ENCODE results near the gene DPY19L3. TPM values are rescaled to one million over a fixed set of nuclear protein-coding genes. Genes with fewer than 3 reads are reported as not detected.
A peak's percentile ranks its signal among the peaks of the same experiment; 100 is the strongest.
"Not testable (repeated sequence)": the region's sequence is repeated elsewhere in the genome, so short reads cannot be mapped to it uniquely, and the experiment has no call there.

The DPY19L3 gene
- total RNA-seq, 2 experiments from 2014 or later, result 15.7 to 17.5 TPM

GRCh38 chr19:32437096-32437495 is 31.5 kb downstream of the DPY19L3 start:
- no peaks in the 10 kb centered on the region for H3K9me3 Mint-ChIP-seq
- H3K36me3 Mint-ChIP-seq, result no peaks in the 10 kb centered on the region
- no peaks in the 10 kb centered on the region for H3K27me3 Mint-ChIP-seq
- POLR2A ChIA-PET, result no interaction called here
- H3K4me3 Mint-ChIP-seq, result no peak overlapping the region
- no peak for DNase-seq
- no peaks in the 10 kb centered on the region for H3K4me1 Mint-ChIP-seq
- no peak overlapping the region for H3K27ac Mint-ChIP-seq
- ATAC-seq (ENCODE audit: low read depth), result no peak

- DNase-seq, result no peak
- Mint-ChIP-seq H3K4me3 (no peak overlapping the region), H3K4me1 (no peaks in the 10 kb centered on the region), H3K36me3 (peaks cover 2% of the 10 kb centered on the region), H3K9me3 (no peaks in the 10 kb centered on the region), H3K27ac (no peak overlapping the region), H3K27me3 (no peaks in the 10 kb centered on the region)
- POLR2A ChIA-PET, result no interaction called here
- no peak for ATAC-seq (ENCODE audit: low read depth)
Observed at GRCh38 chr19:32438751-32439150, 33.2 kb downstream of the DPY19L3 start.

- ATAC-seq (ENCODE audit: low read depth), result no peak
- Mint-ChIP-seq H3K4me3 (no peak overlapping the region), H3K9me3 (no peaks in the 10 kb centered on the region), H3K4me1 (no peaks in the 10 kb centered on the region), H3K27me3 (no peaks in the 10 kb centered on the region), H3K36me3 (peaks cover 6% of the 10 kb centered on the region), H3K27ac (no peak overlapping the region)
- POLR2A ChIA-PET, result no interaction called here
- DNase-seq, result no peak
Observed at GRCh38 chr19:32442650-32443049, 37.1 kb downstream of the DPY19L3 start.

- POLR2A ChIA-PET, result interaction anchor here (0.5 kb wide), 1 partner anchor 635 kb away, joined by 3 read pairs; no protein-coding TSS in a partner anchor
- not testable (repeated sequence) for H3K9me3 Mint-ChIP-seq; DNase-seq; H3K36me3 Mint-ChIP-seq; H3K27me3 Mint-ChIP-seq; H3K27ac Mint-ChIP-seq; ATAC-seq (ENCODE audit: low read depth); H3K4me1 Mint-ChIP-seq; H3K4me3 Mint-ChIP-seq
Observed at GRCh38 chr19:32447534-32447933, 42.0 kb downstream of the DPY19L3 start.

- Mint-ChIP-seq H3K4me1 (no peaks in the 10 kb centered on the region), H3K27ac (no peak overlapping the region), H3K9me3 (no peaks in the 10 kb centered on the region), H3K4me3 (no peak overlapping the region), H3K36me3 (peaks cover 7% of the 10 kb centered on the region), H3K27me3 (no peaks in the 10 kb centered on the region)
- no peak for DNase-seq
- no peak for ATAC-seq (ENCODE audit: low read depth)
- POLR2A ChIA-PET, result no interaction called here
Observed at GRCh38 chr19:32448026-32448425, 42.5 kb downstream of the DPY19L3 start.

- Mint-ChIP-seq H3K36me3 (peaks cover 2% of the 10 kb centered on the region), H3K4me1 (no peaks in the 10 kb centered on the region), H3K27ac (peak overlapping the region; percentile 62), H3K27me3 (no peaks in the 10 kb centered on the region), H3K9me3 (no peaks in the 10 kb centered on the region), H3K4me3 (no peak overlapping the region)
- ATAC-seq (ENCODE audit: low read depth) (no peak), DNase-seq (no peak)
- POLR2A ChIA-PET, result no interaction called here
Observed at GRCh38 chr19:32450217-32450616, 44.6 kb downstream of the DPY19L3 start.

GRCh38 chr19:32453736-32454135 is 48.2 kb downstream of the DPY19L3 start:
- Mint-ChIP-seq H3K27ac (no peak overlapping the region), H3K36me3 (peaks cover 2% of the 10 kb centered on the region), H3K4me1 (no peaks in the 10 kb centered on the region), H3K4me3 (no peak overlapping the region), H3K27me3 (no peaks in the 10 kb centered on the region), H3K9me3 (no peaks in the 10 kb centered on the region)
- ATAC-seq (ENCODE audit: low read depth) (no peak), DNase-seq (no peak)
- POLR2A ChIA-PET, result no interaction called here

GRCh38 chr19:32456406-32456805 is 50.8 kb downstream of the DPY19L3 start:
- ATAC-seq (ENCODE audit: low read depth) (no peak), DNase-seq (no peak)
- POLR2A ChIA-PET, result no interaction called here
- H3K4me3 Mint-ChIP-seq, result no peak overlapping the region
- H3K36me3 Mint-ChIP-seq, result peaks cover 3% of the 10 kb centered on the region
- H3K9me3 Mint-ChIP-seq, result no peaks in the 10 kb centered on the region
- no peak overlapping the region for H3K27ac Mint-ChIP-seq
- H3K27me3 Mint-ChIP-seq, result no peaks in the 10 kb centered on the region
- peaks cover 4% of the 10 kb centered on the region for H3K4me1 Mint-ChIP-seq

- POLR2A ChIA-PET, result no interaction called here
- H3K4me1 Mint-ChIP-seq, result peaks cover 4% of the 10 kb centered on the region
Observed at GRCh38 chr19:32457571-32458158, 52.1 kb downstream of the DPY19L3 start.

GRCh38 chr19:32458500-32459123 is 53.0 kb downstream of the DPY19L3 start:
- no peaks in the 10 kb centered on the region for H3K27me3 Mint-ChIP-seq
- H3K27ac Mint-ChIP-seq, result peak overlapping the region; percentile 33
- ATAC-seq (ENCODE audit: low read depth) (no peak), DNase-seq (no peak)
- H3K9me3 Mint-ChIP-seq, result no peaks in the 10 kb centered on the region
- no peak overlapping the region for H3K4me3 Mint-ChIP-seq
- H3K36me3 Mint-ChIP-seq, result peaks cover 3% of the 10 kb centered on the region
- peaks cover 4% of the 10 kb centered on the region for H3K4me1 Mint-ChIP-seq
- POLR2A ChIA-PET, result no interaction called here

More at GRCh38 chr19:32457571-32458158, 52.1 kb downstream of the DPY19L3 start:
- no peak for ATAC-seq (ENCODE audit: low read depth)
- Mint-ChIP-seq H3K27ac (no peak overlapping the region), H3K27me3 (no peaks in the 10 kb centered on the region), H3K36me3 (peaks cover 3% of the 10 kb centered on the region), H3K9me3 (no peaks in the 10 kb centered on the region), H3K4me3 (no peak overlapping the region)
- DNase-seq, result no peak

GRCh38 chr19:32459204-32459865 is 53.8 kb downstream of the DPY19L3 start:
- no peak for ATAC-seq (ENCODE audit: low read depth)
- Mint-ChIP-seq H3K9me3 (no peaks in the 10 kb centered on the region), H3K27ac (no peak overlapping the region), H3K36me3 (peaks cover 3% of the 10 kb centered on the region), H3K27me3 (no peaks in the 10 kb centered on the region), H3K4me1 (peaks cover 4% of the 10 kb centered on the region), H3K4me3 (no peak overlapping the region)
- DNase-seq, result no peak
- POLR2A ChIA-PET, result no interaction called here

- Mint-ChIP-seq H3K27me3 (no peaks in the 10 kb centered on the region), H3K4me3 (no peak overlapping the region), H3K36me3 (peaks cover 3% of the 10 kb centered on the region), H3K9me3 (no peaks in the 10 kb centered on the region), H3K27ac (no peak overlapping the region), H3K4me1 (peaks cover 4% of the 10 kb centered on the region)
- no peak for DNase-seq
- POLR2A ChIA-PET, result interaction anchor here (0.5 kb wide), 1 partner anchor 57 kb away, joined by 4 read pairs; no protein-coding TSS in a partner anchor
- no peak for ATAC-seq (ENCODE audit: low read depth)
Observed at GRCh38 chr19:32460476-32460875, 54.9 kb downstream of the DPY19L3 start.

GRCh38 chr19:32464279-32464678 is 58.7 kb downstream of the DPY19L3 start:
- Mint-ChIP-seq H3K27ac (no peak overlapping the region), H3K4me3 (no peak overlapping the region), H3K27me3 (no peaks in the 10 kb centered on the region), H3K4me1 (no peaks in the 10 kb centered on the region), H3K9me3 (no peaks in the 10 kb centered on the region), H3K36me3 (peaks cover 1% of the 10 kb centered on the region)
- no peak for DNase-seq
- POLR2A ChIA-PET, result no interaction called here
- ATAC-seq (ENCODE audit: low read depth), result no peak

GRCh38 chr19:32465176-32465575 is 59.6 kb downstream of the DPY19L3 start:
- no peaks in the 10 kb centered on the region for H3K9me3 Mint-ChIP-seq
- DNase-seq, result no peak
- H3K27me3 Mint-ChIP-seq, result no peaks in the 10 kb centered on the region
- POLR2A ChIA-PET, result no interaction called here
- H3K36me3 Mint-ChIP-seq, result no peaks in the 10 kb centered on the region
- no peaks in the 10 kb centered on the region for H3K4me1 Mint-ChIP-seq
- no peak overlapping the region for H3K27ac Mint-ChIP-seq
- no peak overlapping the region for H3K4me3 Mint-ChIP-seq
- no peak for ATAC-seq (ENCODE audit: low read depth)
